ENCODE measurements around the gene CDH23.

Gene CDH23

DNA sequence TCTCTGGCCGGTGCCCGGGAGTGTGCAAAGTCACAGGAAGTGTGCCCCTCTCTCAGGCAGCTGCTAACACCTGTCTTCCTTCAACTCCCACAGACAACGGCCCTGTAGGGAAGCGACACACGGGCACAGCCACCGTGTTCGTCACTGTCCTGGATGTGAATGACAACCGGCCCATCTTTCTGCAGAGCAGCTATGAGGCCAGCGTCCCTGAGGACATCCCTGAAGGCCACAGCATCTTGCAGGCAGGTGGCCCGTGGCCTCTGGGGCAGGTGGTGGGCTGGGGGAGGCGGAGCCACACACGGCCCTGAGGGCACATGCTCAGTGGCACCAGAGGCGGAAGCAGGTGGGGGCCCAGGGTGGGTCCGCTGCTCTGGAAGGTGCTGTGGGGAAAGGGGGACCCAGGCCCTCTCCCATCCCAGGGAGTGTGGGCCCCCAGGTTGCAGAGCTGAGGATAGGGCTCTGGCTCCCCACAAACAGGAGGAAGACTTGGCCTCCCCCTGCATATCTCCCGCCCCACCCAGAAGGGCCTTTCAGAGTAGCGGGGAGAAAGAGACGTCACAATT is 315.9 kb downstream of the CDH23 start:
- 0 out of 2 replicates have a peak, but pooled peaks cover 7% of the 10 kb centered on the region for H3K4me1 ChIP-seq (ENCODE audit: low read length)

DNA sequence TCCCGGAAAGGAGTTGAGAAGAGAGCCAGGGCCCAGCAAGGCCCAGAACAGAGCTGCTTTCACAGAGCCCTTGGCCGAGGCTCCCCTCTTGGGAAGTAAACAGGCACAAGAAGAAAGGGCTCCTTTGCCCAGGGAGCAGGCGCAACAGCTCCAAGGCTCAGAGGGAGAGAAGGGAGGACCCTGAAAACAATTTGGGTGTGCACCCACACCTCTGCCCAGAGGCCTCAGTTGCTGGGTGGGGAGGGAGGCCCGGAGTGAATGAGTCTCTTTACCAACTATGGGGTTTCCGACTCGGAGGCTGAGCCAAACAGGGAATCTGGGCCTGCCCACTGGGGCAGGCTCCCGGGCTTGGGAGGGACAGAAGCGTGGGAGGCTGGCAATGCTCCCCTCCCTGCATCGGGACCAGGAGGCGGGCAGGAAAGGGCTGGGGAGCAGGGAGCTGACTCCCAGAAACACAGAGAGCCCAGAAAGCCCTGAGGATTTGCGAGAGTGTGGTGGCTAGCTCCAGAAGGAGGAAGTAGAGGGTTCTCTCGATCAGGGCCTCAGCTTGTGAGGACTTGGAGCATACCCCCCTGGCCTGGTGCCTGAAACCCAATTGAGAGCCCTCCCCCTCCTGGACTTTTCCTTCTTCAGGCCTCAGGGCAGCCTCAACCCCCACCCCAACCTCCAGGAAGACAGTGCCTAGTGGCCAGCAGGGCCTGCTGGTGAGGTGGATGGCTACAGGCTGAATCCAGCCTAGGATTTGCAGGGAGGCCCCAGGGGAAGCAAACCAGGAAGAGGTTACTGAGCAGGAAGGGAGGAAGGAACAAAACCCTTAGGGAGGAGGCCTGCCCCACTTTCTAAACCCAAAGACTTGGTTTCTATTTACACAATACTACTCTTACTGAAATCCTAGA is 316.7 kb downstream of the CDH23 start:
- DNase-seq: no peak
- no peaks in the 10 kb centered on the region for H3K79me2 ChIP-seq (ENCODE audit: low read length)
- H3K27ac ChIP-seq (ENCODE audit: low read length): no peak overlapping the region
- H3K9me2 ChIP-seq (replicated peaks; ENCODE audit: insufficient read depth, low read length): no peaks in the 10 kb centered on the region
- no peak overlapping the region for H2AFZ ChIP-seq (ENCODE audit: low read length)
- 0 out of 2 replicates have a peak, but pooled peaks cover 7% of the 10 kb centered on the region for H3K4me1 ChIP-seq (ENCODE audit: low read length)
- H4K20me1 ChIP-seq (ENCODE audit: insufficient read depth, low read length): no peaks in the 10 kb centered on the region
- no peak overlapping the region for H3K4me3 ChIP-seq (ENCODE audit: low read length)
- H3K36me3 ChIP-seq (replicated peaks; ENCODE audit: insufficient read depth, low read length): no peaks in the 10 kb centered on the region
- H3F3A ChIP-seq (ENCODE audit: insufficient read depth, low read length): no peaks in the 10 kb centered on the region
- no peak overlapping the region for H3K9ac ChIP-seq (ENCODE audit: low read length)
- H3K4me2 ChIP-seq (ENCODE audit: low read depth, low read length): no peak overlapping the region
- H3K9me3 ChIP-seq (replicated peaks; ENCODE audit: insufficient read depth, low read length): no peaks in the 10 kb centered on the region
- TF ChIP-seq EZH2phosphoT487 (IDR thresholded peaks at IDR 0.05; ENCODE audit: low read length): no peak
- no peak for TF ChIP-seq EZH2 (optimal IDR thresholded peaks at IDR 0.05; ENCODE audit: low read depth, low read length)
- TF ChIP-seq, protein P1, sequence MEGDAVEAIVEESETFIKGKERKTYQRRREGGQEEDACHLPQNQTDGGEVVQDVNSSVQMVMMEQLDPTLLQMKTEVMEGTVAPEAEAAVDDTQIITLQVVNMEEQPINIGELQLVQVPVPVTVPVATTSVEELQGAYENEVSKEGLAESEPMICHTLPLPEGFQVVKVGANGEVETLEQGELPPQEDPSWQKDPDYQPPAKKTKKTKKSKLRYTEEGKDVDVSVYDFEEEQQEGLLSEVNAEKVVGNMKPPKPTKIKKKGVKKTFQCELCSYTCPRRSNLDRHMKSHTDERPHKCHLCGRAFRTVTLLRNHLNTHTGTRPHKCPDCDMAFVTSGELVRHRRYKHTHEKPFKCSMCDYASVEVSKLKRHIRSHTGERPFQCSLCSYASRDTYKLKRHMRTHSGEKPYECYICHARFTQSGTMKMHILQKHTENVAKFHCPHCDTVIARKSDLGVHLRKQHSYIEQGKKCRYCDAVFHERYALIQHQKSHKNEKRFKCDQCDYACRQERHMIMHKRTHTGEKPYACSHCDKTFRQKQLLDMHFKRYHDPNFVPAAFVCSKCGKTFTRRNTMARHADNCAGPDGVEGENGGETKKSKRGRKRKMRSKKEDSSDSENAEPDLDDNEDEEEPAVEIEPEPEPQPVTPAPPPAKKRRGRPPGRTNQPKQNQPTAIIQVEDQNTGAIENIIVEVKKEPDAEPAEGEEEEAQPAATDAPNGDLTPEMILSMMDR (IDR thresholded peaks at IDR 0.05; ENCODE audit: low read length): no peak
- peaks cover 5% of the 10 kb centered on the region for H3K27me3 ChIP-seq (replicated peaks; ENCODE audit: insufficient read depth, low read length)

More for the DNA sequence above, 315.9 kb downstream of the CDH23 start:
- Histone ChIP-seq H3F3A (ENCODE audit: insufficient read depth, low read length) (no peaks in the 10 kb centered on the region), H3K9me3 (replicated peaks; ENCODE audit: insufficient read depth, low read length) (no peaks in the 10 kb centered on the region), H4K20me1 (ENCODE audit: insufficient read depth, low read length) (no peaks in the 10 kb centered on the region), H3K4me2 (ENCODE audit: low read depth, low read length) (no peak overlapping the region), H3K27ac (ENCODE audit: low read length) (no peak overlapping the region), H3K79me2 (ENCODE audit: low read length) (no peaks in the 10 kb centered on the region), H3K9ac (ENCODE audit: low read length) (no peak overlapping the region), H3K27me3 (replicated peaks; ENCODE audit: insufficient read depth, low read length) (peaks cover 5% of the 10 kb centered on the region), H2AFZ (ENCODE audit: low read length) (no peak overlapping the region), H3K9me2 (replicated peaks; ENCODE audit: insufficient read depth, low read length) (no peaks in the 10 kb centered on the region), H3K36me3 (replicated peaks; ENCODE audit: insufficient read depth, low read length) (no peaks in the 10 kb centered on the region), H3K4me3 (ENCODE audit: low read length) (no peak overlapping the region)
- no peak for DNase-seq
- TF ChIP-seq, protein P1 (IDR thresholded peaks at IDR 0.05; ENCODE audit: low read length): no peak
- TF ChIP-seq EZH2 (optimal IDR thresholded peaks at IDR 0.05; ENCODE audit: low read depth, low read length) (no peak), EZH2phosphoT487 (IDR thresholded peaks at IDR 0.05; ENCODE audit: low read length) (no peak)

DNA sequence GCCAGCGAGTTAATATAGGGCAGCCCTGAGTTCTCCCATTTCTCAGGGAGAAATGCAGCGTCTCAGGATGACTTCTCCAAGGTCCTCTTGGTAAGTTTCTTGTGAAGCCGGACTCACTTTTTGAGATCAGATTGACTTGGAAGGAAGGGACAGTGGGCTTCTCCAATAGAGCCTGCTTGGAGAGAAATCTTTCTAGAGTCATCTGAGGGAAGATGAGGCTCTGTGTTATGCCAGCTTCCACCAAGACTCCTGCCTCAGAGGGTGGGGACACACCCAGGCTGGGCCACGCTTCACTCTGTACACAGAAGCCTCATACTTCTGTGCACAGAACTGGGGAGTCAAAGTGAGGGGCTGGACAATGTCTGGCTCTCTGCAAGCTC is 317.3 kb downstream of the CDH23 start:
- Histone ChIP-seq H3K27me3 (replicated peaks; ENCODE audit: insufficient read depth, low read length) (no peaks in the 10 kb centered on the region), H3K9ac (ENCODE audit: low read length) (no peak overlapping the region), H3K4me3 (ENCODE audit: low read length) (no peak overlapping the region), H3K9me3 (replicated peaks; ENCODE audit: insufficient read depth, low read length) (no peaks in the 10 kb centered on the region), H3K9me2 (replicated peaks; ENCODE audit: insufficient read depth, low read length) (no peaks in the 10 kb centered on the region), H3K27ac (ENCODE audit: low read length) (no peak overlapping the region), H3K79me2 (ENCODE audit: low read length) (no peaks in the 10 kb centered on the region), H3K4me1 (ENCODE audit: low read length) (0 out of 2 replicates have a peak, but pooled peaks cover 7% of the 10 kb centered on the region), H3K36me3 (replicated peaks; ENCODE audit: insufficient read depth, low read length) (no peaks in the 10 kb centered on the region), H3F3A (ENCODE audit: insufficient read depth, low read length) (no peaks in the 10 kb centered on the region), H2AFZ (ENCODE audit: low read length) (no peak overlapping the region), H3K4me2 (ENCODE audit: low read depth, low read length) (no peak overlapping the region), H4K20me1 (ENCODE audit: insufficient read depth, low read length) (no peaks in the 10 kb centered on the region)
- TF ChIP-seq EZH2phosphoT487 (IDR thresholded peaks at IDR 0.05; ENCODE audit: low read length): no peak
- TF ChIP-seq, protein P1 (IDR thresholded peaks at IDR 0.05; ENCODE audit: low read length): no peak
- no peak for TF ChIP-seq EZH2 (optimal IDR thresholded peaks at IDR 0.05; ENCODE audit: low read depth, low read length)
- no peak for DNase-seq

Measured in MM.1S (cell line).